Panc1 (cell line): ENCODE measurements around the gene PLEKHA8. TPM values are rescaled to one million over a fixed set of nuclear protein-coding genes. Genes with fewer than 3 reads are reported as not detected.

Experiments
- ATAC-seq: fragments of 200-7000 bp; cut with Tn5 transposase; 2 replicates; pipeline ENCODE4 v1.9.1; 2020; ENCODE audit warnings: mild to moderate bottlenecking, moderate library complexity
- BruUV-seq: library from RNA; stranded (reverse); fragments of 400-500 nt; replicated peaks from 2 replicates; lab custom pipeline; 2021; lab: Mats Ljungman, UMichigan
- CTCF ChIA-PET: fragments of 300-600 bp; sonication (Branson Sonifier 250); formaldehyde crosslinking; loops from one replicate; lab custom pipeline; 2022; ENCODE audit warnings: antibody characterized with exemption; lab: Charles Lee
- POLR2A ChIA-PET: fragments of 300-600 bp; sonication (Branson Sonifier 250); formaldehyde crosslinking; loops from one replicate; lab custom pipeline; 2022; ENCODE audit warnings: antibody characterized with exemption; lab: Charles Lee
- DNase-seq: peaks from one replicate; pipeline ENCODE4 v3.0.0-alpha.2; 2010; ENCODE audit warnings: low read depth, low spot score
- H3K27ac ChIP-seq: 2 replicates; pipeline ENCODE4 v1.5.1; 2011; ENCODE audit warnings: mild to moderate bottlenecking, low read length, inconsistent platforms
- H3K27me3 ChIP-seq: fragments of 200-500 bp; sonication (Bioruptor generic); 2 replicates; pipeline ENCODE4 v1.6.0; 2014; ENCODE audit warnings: low read length, inconsistent platforms; ENCODE audit not compliant: control insufficient read depth, insufficient read depth
- H3K36me3 ChIP-seq: fragments of 200-500 bp; sonication (Bioruptor generic); 2 replicates; pipeline ENCODE4 v1.5.1; 2014; ENCODE audit warnings: inconsistent platforms, mild to moderate bottlenecking, low read length, moderate library complexity; ENCODE audit not compliant: control insufficient read depth, insufficient read depth
- H3K4me1 ChIP-seq: 2 replicates; pipeline ENCODE4 v1.5.1; 2011; ENCODE audit warnings: inconsistent platforms, mild to moderate bottlenecking, low read length, moderate library complexity; ENCODE audit not compliant: control insufficient read depth, insufficient read depth
- H3K4me3 ChIP-seq, 2 experiments: 2 replicates each; pipeline ENCODE4 v1.5.1; 2011 to 2012; ENCODE audit warnings: low read depth in 2 of 2, low read length in 2 of 2, mild to moderate bottlenecking in 2 of 2, inconsistent platforms in 1 of 2, moderate library complexity in 1 of 2
- H3K9me3 ChIP-seq: fragments of 200-500 bp; sonication (Bioruptor generic); 2 replicates; pipeline ENCODE4 v1.5.1; 2014; ENCODE audit warnings: low read depth, mild to moderate bottlenecking, inconsistent platforms, low read length, moderate library complexity; ENCODE audit not compliant: control insufficient read depth, insufficient read depth
- CTCF ChIP-seq: fragments of 450-650 bp; IDR thresholded peaks from 2 replicates; pipeline ENCODE4 v1.5.1; 2017; ENCODE audit warnings: mild to moderate bottlenecking
- POLR2AphosphoS5 ChIP-seq: IDR thresholded peaks from 2 replicates; pipeline ENCODE4 v1.6.1; 2012; ENCODE audit warnings: mild to moderate bottlenecking, low read depth, low read length, moderate library complexity
- REST ChIP-seq, 2 experiments: IDR thresholded peaks; 2 replicates each; pipeline ENCODE4 v1.6.1; 2011 to 2012; ENCODE audit warnings: low read depth in 2 of 2, control low read depth in 1 of 2, low read length in 1 of 2, mild to moderate bottlenecking in 1 of 2, moderate library complexity in 1 of 2; ENCODE audit not compliant: insufficient read depth in 1 of 2
- SIN3A ChIP-seq: IDR thresholded peaks from 2 replicates; pipeline ENCODE4 v1.6.1; 2012; ENCODE audit warnings: low read depth, mild to moderate bottlenecking, low read length, moderate library complexity, borderline replicate concordance; ENCODE audit not compliant: insufficient read depth
- TCF7L2 ChIP-seq: IDR thresholded peaks from 2 replicates; pipeline ENCODE4 v1.6.1; 2011; ENCODE audit warnings: mild to moderate bottlenecking, low read depth, low read length, inconsistent platforms
- in situ Hi-C: cut with HindIII; loops from 2 replicates; pipeline ENCODE4 v1.10.0; 2016; ENCODE audit warnings: low sequenced_read_pairs, low pct_unique_long_range_greater_than_20kb
- intact Hi-C: fragments of 100-400 bp; cut with micrococcal nuclease; formaldehyde crosslinking; loops from one replicate; pipeline ENCODE4 v1.10.0; 2022; ENCODE audit not compliant: unreplicated experiment
- total RNA-seq: library from RNA; stranded (reverse); gene quantifications from one replicate; pipeline ENCODE4 v1.2.1, GENCODE V29; 2021; ENCODE audit not compliant: unreplicated experiment

PLEKHA8 gene
- total RNA-seq, 1 experiment from 2014 or later = 20.7 TPM

DNA sequence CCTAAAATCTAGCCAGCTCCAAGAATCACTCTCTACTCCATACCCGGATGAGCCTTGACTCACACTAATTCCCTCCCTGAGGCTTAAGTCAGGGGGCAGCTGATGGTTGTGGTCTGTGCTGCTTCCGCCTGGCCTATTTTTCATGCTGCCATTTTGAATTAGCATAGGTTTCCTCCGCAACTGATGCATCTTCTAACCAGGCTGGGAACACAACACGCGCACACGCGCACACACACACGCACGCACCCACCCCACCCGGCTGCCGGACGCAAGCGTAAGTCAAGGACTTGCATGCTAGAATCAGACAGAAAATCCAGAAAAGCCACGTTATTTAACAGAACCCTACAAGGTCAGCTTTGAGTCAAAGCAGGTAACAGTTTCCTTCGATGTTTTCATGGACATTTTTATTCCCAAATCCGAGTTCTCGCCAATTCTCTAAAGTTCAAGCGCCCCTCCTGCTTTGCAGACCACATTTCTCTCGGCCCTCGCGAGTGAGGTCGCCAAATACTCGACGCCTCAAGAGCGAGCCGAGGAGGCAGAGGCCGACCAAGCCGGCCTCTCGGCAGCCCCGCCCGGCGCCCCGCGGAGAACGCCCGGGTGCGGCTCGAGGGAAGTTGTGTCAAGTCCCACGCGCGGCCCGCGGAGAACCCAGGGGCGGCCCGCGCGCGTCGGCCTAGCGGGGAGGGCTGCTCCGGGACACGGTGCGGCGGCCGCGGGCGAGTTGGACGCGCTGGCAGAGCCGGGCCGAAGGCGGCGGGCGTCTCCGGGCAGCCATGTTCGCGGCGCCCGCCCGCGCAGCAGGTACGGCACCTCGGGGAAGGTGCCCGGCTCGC, 39.6 kb upstream of the PLEKHA8 start:
- CTCF ChIA-PET = no interaction called here
- POLR2A ChIA-PET = interaction anchor here (0.6 to 1.1 kb wide), 3 partner anchors 23 to 193 kb away, joined by 3 to 4 read pairs (median 3); no protein-coding TSS in a partner anchor
- H3K9me3 ChIP-seq = peaks cover 9% of the 10 kb centered on the region
- ATAC-seq = peak; percentile 63
- H3K4me3 ChIP-seq = peak overlapping the region; percentile 79 to 85
- intact Hi-C loops (loop anchor here (5.0 kb wide), 1 partner anchor 74 kb away; no protein-coding TSS in a partner anchor), in situ Hi-C loops (no loop called here)
- no peaks in the 10 kb centered on the region; the same call in 1 of the 2 replicates for H3K36me3 ChIP-seq
- TSS peak; percentile 64 for BruUV-seq
- H3K4me1 ChIP-seq = peaks cover 26% of the 10 kb centered on the region
- TF ChIP-seq POLR2AphosphoS5 = no peak; the same call in 1 of the 2 replicates
- TF ChIP-seq SIN3A = 0 out of 2 replicates have a peak, but pooled peaks have one; percentile 64
- peak overlapping the region; percentile 92 for H3K27ac ChIP-seq
- DNase-seq = peak; percentile 76
- H3K27me3 ChIP-seq = no peaks in the 10 kb centered on the region

DNA sequence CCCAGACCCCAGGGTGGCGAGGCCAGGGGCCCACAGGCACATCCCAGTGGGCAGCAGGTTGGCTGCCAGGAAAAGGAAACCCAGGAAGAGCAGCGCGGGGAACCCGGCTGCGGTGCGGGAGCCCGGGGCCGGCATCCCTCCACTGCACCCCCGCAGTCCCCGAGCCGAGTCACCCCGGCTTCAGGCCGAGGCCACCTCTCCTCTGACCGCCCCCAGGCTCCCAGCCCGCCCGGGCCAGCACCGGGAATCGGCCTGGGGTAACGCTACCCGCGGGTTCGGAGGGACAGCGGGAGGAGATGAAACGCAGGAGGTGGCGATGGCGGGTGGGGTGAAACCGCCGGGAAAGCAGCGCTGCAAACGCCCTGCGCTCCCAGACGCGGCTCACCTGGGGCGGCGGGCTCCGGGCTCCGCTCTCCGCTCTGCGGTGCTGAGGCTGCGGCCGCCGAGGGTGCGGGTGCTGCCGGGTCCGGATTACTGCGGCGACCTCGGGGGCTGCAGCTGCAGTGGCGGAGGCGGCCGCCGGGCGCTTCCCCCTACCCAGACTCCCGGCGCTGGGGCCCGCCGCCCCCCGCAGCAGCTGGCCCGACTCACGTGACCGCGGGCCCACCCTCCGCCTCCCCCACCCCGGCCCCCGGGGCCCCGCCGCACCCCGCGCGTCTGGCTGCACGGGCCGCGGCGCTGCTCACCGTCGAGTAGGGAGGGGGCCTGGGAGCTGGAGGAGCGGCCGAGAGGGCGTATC, 38.8 kb upstream of the PLEKHA8 start, which contains the start of gene SCRN1:
SCRN1 (minus strand) TSS at position 545 of the 739 bp plus-strand sequence. CDS start 20,734 bp downstream, outside the sequence.
- Histone ChIP-seq H3K27ac (peak within 1 kb of the TSS; percentile 92), H3K36me3 (no peaks in the 10 kb centered on the region; the same call in 1 of the 2 replicates), H3K27me3 (no peaks in the 10 kb centered on the region), H3K4me3 (peak within 1 kb of the TSS; percentile 79 to 85), H3K4me1 (peaks cover 26% of the 10 kb centered on the region), H3K9me3 (peaks cover 10% of the 10 kb centered on the region)
- in situ Hi-C loops (no loop called here), intact Hi-C loops (loop anchor here (5.0 kb wide), 1 partner anchor 73 kb away; no protein-coding TSS in a partner anchor)
- ChIA-PET CTCF (no interaction called here), POLR2A (no interaction called here)
- no TSS peak for BruUV-seq
- no peak for TF ChIP-seq REST (IDR thresholded peaks at IDR 0.05; ENCODE audit: insufficient read depth in 1 of 2, low read depth in 2 of 2, low read length in 1 of 2)
- peak; percentile 5; the same call in 1 of the 2 replicates for TF ChIP-seq POLR2AphosphoS5
- ATAC-seq (peak; percentile 78), DNase-seq (no peak)

DNA sequence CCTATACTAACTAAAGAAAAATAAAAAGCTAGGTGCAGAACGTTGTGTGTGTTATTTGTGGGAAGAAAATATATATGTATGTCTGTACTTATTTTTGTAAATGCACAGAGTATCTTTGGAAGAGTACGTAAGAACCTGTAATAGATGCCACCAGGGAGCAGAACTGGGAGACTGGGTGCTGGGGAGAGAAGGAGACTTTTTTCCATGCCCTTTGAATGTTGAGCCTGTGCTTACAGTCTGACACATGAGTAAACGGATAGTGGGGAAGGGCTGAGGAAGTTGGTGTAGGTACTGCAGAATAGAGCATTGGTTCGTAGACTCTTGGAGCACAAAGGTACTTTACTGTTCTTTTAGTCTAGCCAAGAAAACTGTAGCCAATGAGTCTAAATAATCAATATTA, 37.3 kb upstream of the PLEKHA8 start:
- DNase-seq = no peak
- no peaks in the 10 kb centered on the region for H3K27me3 ChIP-seq
- no peaks in the 10 kb centered on the region; the same call in 1 of the 2 replicates for H3K36me3 ChIP-seq
- ChIA-PET POLR2A (no interaction called here), CTCF (no interaction called here)
- H3K4me3 ChIP-seq = peak overlapping the region; percentile 79 to 85
- peaks cover 15% of the 10 kb centered on the region for H3K9me3 ChIP-seq
- intact Hi-C loops = loop anchor here (1.0 kb wide), 1 partner anchor 35 kb away; the partner anchor contains the start of gene FKBP14
- ATAC-seq = no peak
- TF ChIP-seq POLR2AphosphoS5 (no peak), REST (IDR thresholded peaks at IDR 0.05; ENCODE audit: insufficient read depth in 1 of 2, low read depth in 2 of 2, low read length in 1 of 2) (no peak), SIN3A (no peak), CTCF (no peak), TCF7L2 (no peak)
- no TSS peak for BruUV-seq
- peak overlapping the region; percentile 83 for H3K27ac ChIP-seq
- in situ Hi-C loops = no loop called here
- peaks cover 23% of the 10 kb centered on the region for H3K4me1 ChIP-seq
